SK-N-MC (cell line): ENCODE results near the gene SHE.

ENCODE experiments used
- DNase-seq: peaks from one replicate; pipeline ENCODE4 v3.0.0-alpha.2; 2011; ENCODE audit warnings: low read depth, low spot score
- H3K27ac ChIP-seq: fragments of 200-600 bp; sonication (generic); 2 replicates; pipeline ENCODE4 v1.5.1; 2016; ENCODE audit warnings: mixed run types
- H3K36me3 ChIP-seq: fragments of 200-600 bp; sonication (generic); 2 replicates; pipeline ENCODE4 v1.6.1; 2017; ENCODE audit warnings: antibody characterized with exemption, low read length, mixed read lengths; ENCODE audit not compliant: insufficient read depth
- H3K4me3 ChIP-seq: fragments of 200-600 bp; sonication (generic); 2 replicates; pipeline ENCODE4 v1.5.1; 2016
- H3K9ac ChIP-seq: fragments of 200-600 bp; sonication (generic); 2 replicates; pipeline ENCODE4 v1.8.0; 2017; ENCODE audit warnings: mixed run types, mixed read lengths; ENCODE audit not compliant: insufficient read length
- H3K9me3 ChIP-seq: fragments of 200-600 bp; sonication (generic); 2 replicates; pipeline ENCODE4 v1.6.1; 2017; ENCODE audit warnings: low read depth, mild to moderate bottlenecking, antibody characterized with exemption, low read length, moderate library complexity, mixed read lengths
- EZH2 ChIP-seq: fragments of 200-600 bp; sonication (generic); IDR thresholded peaks from one replicate; pipeline ENCODE4 v1.6.1; 2017; ENCODE audit warnings: antibody characterized with exemption
- FOXP2 ChIP-seq: optimal IDR thresholded peaks from 2 replicates; pipeline ENCODE3; 2011; ENCODE audit warnings: mild to moderate bottlenecking, moderate library complexity; ENCODE audit not compliant: insufficient read depth; ENCODE audit errors: extremely low read length, control extremely low read depth
- POLR2AphosphoS5 ChIP-seq: IDR thresholded peaks from 2 replicates; pipeline ENCODE4 v1.6.1; 2012; ENCODE audit warnings: mild to moderate bottlenecking, low read depth, low read length, borderline replicate concordance

The SHE gene

DNA sequence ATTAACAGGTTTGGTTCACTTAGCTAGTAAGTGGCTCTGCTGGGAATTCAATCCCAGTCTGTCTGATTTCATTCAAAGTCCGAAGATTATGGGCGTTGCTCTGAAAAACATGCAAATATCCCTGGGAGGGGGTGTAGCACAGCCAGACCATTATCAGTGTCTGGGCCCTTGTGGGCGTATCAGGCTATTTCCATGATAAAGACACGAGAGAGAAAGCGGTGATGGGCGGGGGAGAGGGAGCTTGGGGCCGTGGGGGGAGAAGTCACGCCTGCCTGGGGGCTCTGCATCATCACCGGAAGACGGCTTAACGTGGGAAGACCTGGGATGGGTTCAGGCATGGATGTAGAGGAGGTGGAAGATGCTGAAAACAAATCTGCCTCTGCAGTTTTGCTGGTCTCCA is 71.3 kb downstream of the SHE start:
- no peak for DNase-seq
- no peaks in the 10 kb centered on the region for H3K36me3 ChIP-seq
- no peaks in the 10 kb centered on the region for H3K9me3 ChIP-seq
- H3K4me3 ChIP-seq, result no peak overlapping the region
- TF ChIP-seq FOXP2 (no peak), POLR2AphosphoS5 (no peak), EZH2 (no peak)
- no peak overlapping the region for H3K27ac ChIP-seq
- no peak overlapping the region for H3K9ac ChIP-seq

DNA sequence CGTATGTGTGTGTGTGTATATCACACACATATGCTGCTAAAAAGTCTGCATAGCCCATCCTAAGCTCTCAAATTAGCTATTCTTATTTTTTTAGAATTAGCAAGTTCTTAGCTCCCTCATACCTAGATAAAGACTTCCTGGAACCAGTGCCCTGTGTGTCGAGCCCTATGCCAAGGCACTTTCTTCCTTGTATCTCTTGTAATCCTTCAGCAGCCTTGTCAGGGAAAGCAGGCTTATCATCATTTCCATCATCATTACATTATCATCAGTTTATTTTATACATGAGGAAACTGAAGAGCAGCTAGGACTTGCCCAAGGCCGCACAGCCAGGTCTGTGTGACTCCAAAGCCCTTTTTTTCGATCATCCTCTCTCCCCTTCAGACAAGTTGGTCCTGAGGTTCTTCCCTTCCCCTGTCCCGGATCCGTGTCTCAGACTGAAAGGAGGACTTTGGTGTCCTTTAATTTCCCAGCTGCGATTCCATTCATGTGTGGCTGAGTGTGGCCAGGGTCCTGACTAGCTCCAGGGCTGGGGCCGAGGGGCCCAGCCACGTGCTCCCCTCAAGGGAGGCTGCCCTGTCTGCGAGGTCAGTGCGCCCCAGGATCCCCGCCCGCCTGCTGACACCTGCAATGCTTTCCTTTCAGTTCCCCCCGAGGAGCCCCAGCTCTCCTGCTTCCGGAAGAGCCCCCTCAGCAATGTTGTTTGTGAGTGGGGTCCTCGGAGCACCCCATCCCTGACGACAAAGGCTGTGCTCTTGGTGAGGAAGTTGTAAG is 72.2 kb downstream of the SHE start:
- no peak for DNase-seq

More for the DNA sequence above, 72.2 kb downstream of the SHE start:
- H3K4me3 ChIP-seq, result no peak overlapping the region
- TF ChIP-seq FOXP2 (no peak), EZH2 (no peak), POLR2AphosphoS5 (no peak)
- H3K27ac ChIP-seq, result no peak overlapping the region
- no peaks in the 10 kb centered on the region for H3K36me3 ChIP-seq
- H3K9me3 ChIP-seq, result no peaks in the 10 kb centered on the region
- no peak overlapping the region for H3K9ac ChIP-seq
